Cardiac atrium fibroblast (primary cell): ENCODE data around the gene SLC5A8. TPM values are rescaled to one million over a fixed set of nuclear protein-coding genes. Genes with fewer than 3 reads are reported as not detected.

Experiments used
- total RNA-seq: library from RNA; depleted of rRNA; stranded (reverse); fragments of >200 nt; gene quantifications from 2 replicates; pipeline ENCODE4 v1.2.3, GENCODE V29; 2015

The SLC5A8 gene, protein sequence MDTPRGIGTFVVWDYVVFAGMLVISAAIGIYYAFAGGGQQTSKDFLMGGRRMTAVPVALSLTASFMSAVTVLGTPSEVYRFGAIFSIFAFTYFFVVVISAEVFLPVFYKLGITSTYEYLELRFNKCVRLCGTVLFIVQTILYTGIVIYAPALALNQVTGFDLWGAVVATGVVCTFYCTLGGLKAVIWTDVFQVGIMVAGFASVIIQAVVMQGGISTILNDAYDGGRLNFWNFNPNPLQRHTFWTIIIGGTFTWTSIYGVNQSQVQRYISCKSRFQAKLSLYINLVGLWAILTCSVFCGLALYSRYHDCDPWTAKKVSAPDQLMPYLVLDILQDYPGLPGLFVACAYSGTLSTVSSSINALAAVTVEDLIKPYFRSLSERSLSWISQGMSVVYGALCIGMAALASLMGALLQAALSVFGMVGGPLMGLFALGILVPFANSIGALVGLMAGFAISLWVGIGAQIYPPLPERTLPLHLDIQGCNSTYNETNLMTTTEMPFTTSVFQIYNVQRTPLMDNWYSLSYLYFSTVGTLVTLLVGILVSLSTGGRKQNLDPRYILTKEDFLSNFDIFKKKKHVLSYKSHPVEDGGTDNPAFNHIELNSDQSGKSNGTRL
- not detected in 2 replicates for total RNA-seq

DNA sequence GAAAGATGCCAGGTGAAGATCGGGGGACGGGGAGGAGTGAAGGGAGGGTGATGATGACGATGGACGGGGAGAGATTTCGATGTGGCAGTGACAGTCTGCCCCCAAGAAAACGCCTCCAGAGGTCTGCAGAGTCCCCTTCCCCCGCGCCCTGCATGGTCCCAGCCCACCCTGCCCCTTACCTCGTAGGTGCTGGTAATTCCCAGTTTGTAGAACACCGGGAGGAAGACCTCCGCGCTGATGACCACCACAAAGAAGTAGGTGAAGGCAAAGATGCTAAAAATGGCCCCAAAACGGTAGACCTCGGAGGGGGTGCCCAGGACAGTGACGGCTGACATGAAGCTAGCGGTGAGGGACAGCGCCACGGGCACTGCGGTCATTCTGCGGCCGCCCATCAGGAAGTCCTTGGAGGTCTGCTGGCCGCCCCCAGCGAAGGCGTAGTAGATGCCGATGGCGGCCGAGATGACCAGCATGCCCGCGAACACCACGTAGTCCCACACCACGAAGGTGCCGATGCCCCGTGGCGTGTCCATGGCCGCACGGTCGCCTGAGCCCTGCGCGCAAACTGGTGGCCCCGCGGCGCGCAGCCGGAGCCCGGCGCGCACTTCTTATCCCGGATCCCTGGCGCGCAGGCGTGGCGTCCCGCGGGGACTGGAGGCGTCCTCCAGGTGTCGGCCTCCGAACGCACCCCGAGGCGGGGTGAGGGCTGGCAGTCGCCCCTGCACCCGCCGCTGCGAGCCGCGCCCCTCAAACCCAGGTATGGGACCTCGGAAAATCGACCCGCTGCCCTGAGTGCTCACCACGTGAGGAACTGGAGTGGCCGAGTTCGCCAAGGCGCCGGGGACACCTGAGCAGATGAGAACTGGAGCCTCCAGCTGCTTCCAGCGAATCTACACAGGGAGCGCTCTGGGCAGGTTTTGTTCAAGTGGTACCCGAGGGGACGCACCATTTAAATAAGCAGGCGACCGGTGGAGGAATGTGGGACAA is at the start of gene SLC5A8:
Gene SLC5A8 (minus strand): TSS at position 920 of the 984 bp plus-strand sequence. CDS start 390 bp downstream, at position 530.

Other genes with a start within 250 kb of the SLC5A8 start
- gene UTP20, start 69.9 kb upstream of the SLC5A8 start, total RNA-seq = 8.1 and 9.4 TPM in 2 replicates
- 69.9 and 79.1 TPM in 2 replicates for gene ARL1, start 197.5 kb upstream of the SLC5A8 start, total RNA-seq